HG02973 (cell line): ENCODE measurements around the gene R3HDM4.
A peak's percentile ranks its signal among the peaks of the same experiment; 100 is the strongest.

Source experiments
- ATAC-seq: cut with Tn5 transposase; IDR thresholded peaks from one replicate; pipeline ENCODE4 v1.9.1; 2021; ENCODE audit warnings: moderate library complexity; ENCODE audit not compliant: unreplicated experiment

Gene R3HDM4

GRCh38 chr19:947707-948539, 34.9 kb upstream of the R3HDM4 start:
- ATAC-seq, result peak; percentile 57

GRCh38 chr19:947090-947706, 34.2 kb upstream of the R3HDM4 start:
- ATAC-seq, result no peak

GRCh38 chr19:945401-946252, 32.6 kb upstream of the R3HDM4 start:
- no peak for ATAC-seq

- no peak for ATAC-seq
Observed at GRCh38 chr19:944663-945241, 31.7 kb upstream of the R3HDM4 start.

- no peak for ATAC-seq
Observed at GRCh38 chr19:944171-944567, 31.1 kb upstream of the R3HDM4 start.

- no peak for ATAC-seq
Observed at GRCh38 chr19:943551-944170, 30.6 kb upstream of the R3HDM4 start.

GRCh38 chr19:942133-942645, 29.2 kb upstream of the R3HDM4 start:
- no peak for ATAC-seq

- ATAC-seq, result no peak
Observed at GRCh38 chr19:941292-942132, 28.5 kb upstream of the R3HDM4 start.

- ATAC-seq, result no peak
Observed at GRCh38 chr19:940591-941291, 27.7 kb upstream of the R3HDM4 start.

- no peak for ATAC-seq
Observed at GRCh38 chr19:939922-940321, 26.9 kb upstream of the R3HDM4 start.

GRCh38 chr19:939439-939838, 26.4 kb upstream of the R3HDM4 start:
- no peak for ATAC-seq

GRCh38 chr19:938233-938923, 25.4 kb upstream of the R3HDM4 start:
- ATAC-seq, result no peak

- no peak for ATAC-seq
Observed at GRCh38 chr19:937259-937694, 24.3 kb upstream of the R3HDM4 start.

- ATAC-seq, result no peak
Observed at GRCh38 chr19:936175-936546, 23.1 kb upstream of the R3HDM4 start.

- no peak for ATAC-seq
Observed at GRCh38 chr19:934865-935479, 22.0 kb upstream of the R3HDM4 start.

GRCh38 chr19:934197-934840, 21.3 kb upstream of the R3HDM4 start:
- ATAC-seq, result no peak

GRCh38 chr19:933553-933882, 20.5 kb upstream of the R3HDM4 start:
- no peak for ATAC-seq
